ENCODE data around the gene FCHSD2. TPM values are rescaled to one million over a fixed set of nuclear protein-coding genes. Genes with fewer than 3 reads are reported as not detected.

FCHSD2 gene
- total and polyA plus RNA-seq, 2 of the 8 experiments (the other 6 are each of a cell fraction or from before 2014, with no cell fraction given): 4.1 to 7.8 TPM

- WGBS, 2 experiments (ENCODE audit: extremely low coverage in 1 of 2, insufficient coverage in 1 of 2, insufficient read length in 1 of 2, insufficient replicate concordance in 2 of 2, low coverage in 1 of 2, low lambda C conversion rate in 2 of 2, missing lambda C conversion rate in 1 of 2): 68% methylated on average over 1 of the region's 1 CpG; no CpG with 5 or more reads in 1 of the 2 experiments
- FAIRE-seq: no peak
- Histone ChIP-seq H3K9ac (replicated peaks in 1 of 4; ENCODE audit: extremely low read depth in 1 of 4, low read depth in 3 of 4, low read length in 3 of 4) (no peak overlapping the region), H3K23me2 (ENCODE audit: low read depth, low read length) (no peaks in the 10 kb centered on the region), H3K56ac (replicated peaks; ENCODE audit: insufficient read length, low read depth, low read length) (no peak overlapping the region), H3K79me1 (ENCODE audit: low read depth, low read length) (no peaks in the 10 kb centered on the region), H3K27me3 (replicated peaks in 1 of 4; ENCODE audit: control insufficient read depth in 3 of 4, extremely low read depth in 1 of 4, insufficient read depth in 3 of 4, low read length in 3 of 4) (no peaks in the 10 kb centered on the region), H3K4me1 (replicated peaks in 1 of 4; ENCODE audit: control insufficient read depth in 3 of 4, insufficient read depth in 4 of 4, low read length in 3 of 4) (no peaks in the 10 kb centered on the region), H2AK5ac (ENCODE audit: low read depth, low read length) (no peak overlapping the region), H2BK5ac (ENCODE audit: low read depth, low read length) (no peak overlapping the region), H2BK20ac (ENCODE audit: low read length) (no peak overlapping the region), H2AFZ (ENCODE audit: low read length) (no peak overlapping the region), H3K4ac (replicated peaks; ENCODE audit: insufficient read length, low read depth, low read length) (no peak overlapping the region), H3K18ac (ENCODE audit: extremely low read depth, low read length) (no peak overlapping the region), H4K8ac (ENCODE audit: extremely low read depth, insufficient read depth, low read length) (no peak overlapping the region), H4K91ac (replicated peaks; ENCODE audit: insufficient read length, low read length) (no peak overlapping the region), H3K4me2 (ENCODE audit: insufficient read depth in 1 of 2, low read depth in 2 of 2, low read length in 2 of 2) (no peak overlapping the region), H3K27ac (ENCODE audit: low read depth, low read length) (no peak overlapping the region), H3K14ac (ENCODE audit: insufficient read length) (no peak overlapping the region), H4K20me1 (replicated peaks in 1 of 2; ENCODE audit: control insufficient read depth in 1 of 2, insufficient read depth in 2 of 2, low read length in 2 of 2) (no peaks in the 10 kb centered on the region), H3K4me3 (ENCODE audit: extremely low read depth in 1 of 4, insufficient read depth in 2 of 4, low read depth in 3 of 4, low read length in 4 of 4) (no peak overlapping the region), H3K23ac (ENCODE audit: insufficient read length) (no peak overlapping the region), H2BK15ac (ENCODE audit: low read length) (no peak overlapping the region), H2BK12ac (ENCODE audit: low read depth, low read length) (no peak overlapping the region), H2BK120ac (replicated peaks; ENCODE audit: low read depth, low read length) (no peak overlapping the region), H3K36me3 (ENCODE audit: control insufficient read depth in 2 of 4, insufficient read depth in 4 of 4, low read length in 3 of 4) (peaks cover 0 to 3% (median 0%) of the 10 kb centered on the region in 4 experiments; a peak in 1 of 8 replicates), H3K79me2 (ENCODE audit: control insufficient read depth in 1 of 2, insufficient read depth in 2 of 2, low read length in 2 of 2) (no peaks in the 10 kb centered on the region), H4K5ac (ENCODE audit: insufficient read length, low read depth, low read length) (no peak overlapping the region), H3K9me3 (ENCODE audit: insufficient read depth in 2 of 2, low read depth in 1 of 2, low read length in 1 of 2) (no peaks in the 10 kb centered on the region; a peak in 1 of 4 replicates)
- TF ChIP-seq USF2 (IDR thresholded peaks at IDR 0.05; ENCODE audit: low read length) (no peak), NRF1 (IDR thresholded peaks at IDR 0.05; ENCODE audit: low read depth, low read length) (no peak), CBX5 (IDR thresholded peaks at IDR 0.05; ENCODE audit: low read depth, low read length) (no peak), KDM5A (IDR thresholded peaks at IDR 0.05; ENCODE audit: low read length) (no peak), EP300 (IDR thresholded peaks at IDR 0.05; ENCODE audit: borderline replicate concordance in 1 of 2, low read depth in 2 of 2, low read length in 2 of 2) (no peak), TCF12 (IDR thresholded peaks at IDR 0.05; ENCODE audit: low read depth, low read length) (no peak), EGR1 (IDR thresholded peaks at IDR 0.05; ENCODE audit: borderline replicate concordance, low read depth, low read length) (no peak), HDAC2 (IDR thresholded peaks at IDR 0.05; ENCODE audit: borderline replicate concordance in 1 of 2, low read depth in 2 of 2, low read length in 2 of 2) (no peak), JUND (IDR thresholded peaks at IDR 0.05; ENCODE audit: low read length) (no peak), NANOG (IDR thresholded peaks at IDR 0.05; ENCODE audit: insufficient read depth, low read depth, low read length, poor library complexity, severe bottlenecking) (no peak), MAFK (IDR thresholded peaks at IDR 0.05; ENCODE audit: low read depth, low read length) (no peak)
- POLR2A ChIA-PET (ENCODE audit: partially characterized antibody): no interaction called here
- CTCF ChIA-PET (ENCODE audit: partially characterized antibody): no interaction called here
- no peak for DNase-seq (ENCODE audit: low read depth in 1 of 2, low spot score in 2 of 2)
Observed at GRCh38 chr11:73074319-73074718, 67.8 kb downstream of the FCHSD2 start.
